CD4-positive, alpha-beta T cell treated with Interleukin-15 for 1 hour (primary cell): Measurements from ENCODE around the gene TMEM144.
"Not testable (repeated sequence)": the region's sequence is repeated elsewhere in the genome, so short reads cannot be mapped to it uniquely, and the experiment has no call there.

Experiments
- DNase-seq: peaks from one replicate; pipeline ENCODE4 v3.0.0-alpha.2; 2020

TMEM144 gene

GRCh38 chr4:158238575-158238974 lies 28.3 kb downstream of the TMEM144 start:
- DNase-seq, result no peak

GRCh38 chr4:158239196-158239595 lies 28.9 kb downstream of the TMEM144 start:
- DNase-seq, result no peak

- DNase-seq, result no peak
Observed at GRCh38 chr4:158243071-158243470, 32.8 kb downstream of the TMEM144 start.

- DNase-seq, result no peak
Observed at GRCh38 chr4:158250321-158250720, 40.0 kb downstream of the TMEM144 start.

- peak; percentile 23 for DNase-seq
Observed at GRCh38 chr4:158253350-158253980, 43.2 kb downstream of the TMEM144 start.

GRCh38 chr4:158254292-158254691 lies 44.0 kb downstream of the TMEM144 start:
- no peak for DNase-seq

GRCh38 chr4:158255727-158256324 lies 45.5 kb downstream of the TMEM144 start:
- no peak for DNase-seq

GRCh38 chr4:158259955-158260575 lies 49.8 kb downstream of the TMEM144 start:
- DNase-seq, result no peak

GRCh38 chr4:158261480-158261879 lies 51.2 kb downstream of the TMEM144 start:
- no peak for DNase-seq

GRCh38 chr4:158268553-158268952 lies 58.3 kb downstream of the TMEM144 start:
- no peak for DNase-seq

- DNase-seq, result no peak
Observed at GRCh38 chr4:158274636-158275035, 64.3 kb downstream of the TMEM144 start.

- no peak for DNase-seq
Observed at GRCh38 chr4:158277558-158277957, 67.3 kb downstream of the TMEM144 start.

GRCh38 chr4:158279052-158279451 lies 68.8 kb downstream of the TMEM144 start:
- DNase-seq, result not testable (repeated sequence)

- no peak for DNase-seq
Observed at GRCh38 chr4:158280856-158281255, 70.6 kb downstream of the TMEM144 start.

- no peak for DNase-seq
Observed at GRCh38 chr4:158282252-158282651, 72.0 kb downstream of the TMEM144 start.

GRCh38 chr4:158285429-158286216 lies 75.3 kb downstream of the TMEM144 start:
- no peak for DNase-seq

- no peak for DNase-seq
Observed at GRCh38 chr4:158290912-158291311, 80.6 kb downstream of the TMEM144 start.

GRCh38 chr4:158291334-158292055 lies 81.2 kb downstream of the TMEM144 start:
- DNase-seq, result no peak

GRCh38 chr4:158292156-158292555 lies 81.9 kb downstream of the TMEM144 start:
- DNase-seq, result no peak

GRCh38 chr4:158295053-158295452 lies 84.8 kb downstream of the TMEM144 start:
- no peak for DNase-seq

GRCh38 chr4:158297866-158298265 lies 87.6 kb downstream of the TMEM144 start:
- no peak for DNase-seq

- DNase-seq, result no peak
Observed at GRCh38 chr4:158299459-158300007, 89.2 kb downstream of the TMEM144 start.

- DNase-seq, result no peak
Observed at GRCh38 chr4:158300012-158300411, 89.7 kb downstream of the TMEM144 start.
